SJSA1 (cell line): ENCODE measurements around the gene TOPAZ1. TPM values are rescaled to one million over a fixed set of nuclear protein-coding genes. Genes with fewer than 3 reads are reported as not detected.

Experiments
- DNase-seq, 2 experiments: peaks; one replicate each; pipeline ENCODE4 v3.0.0-alpha.2; 2015 to 2020; ENCODE audit warnings: low spot score in 2 of 2, low read depth in 1 of 2
- H3K27ac ChIP-seq: fragments of 250-450 bp; sonication (Bioruptor Pico); 2 replicates; pipeline ENCODE4 v1.5.1; 2020; ENCODE audit warnings: mild to moderate bottlenecking, moderate library complexity
- H3K27me3 ChIP-seq: fragments of 250-450 bp; sonication (Bioruptor Pico); replicated peaks from 2 replicates; pipeline ENCODE4 v1.5.1; 2020; ENCODE audit warnings: mild to moderate bottlenecking, moderate library complexity
- H3K36me3 ChIP-seq: fragments of 250-450 bp; sonication (Bioruptor Pico); 2 replicates; pipeline ENCODE4 v1.5.1; 2020; ENCODE audit warnings: mild to moderate bottlenecking
- H3K4me1 ChIP-seq: fragments of 250-450 bp; sonication (Bioruptor Pico); replicated peaks from 2 replicates; pipeline ENCODE4 v1.6.1; 2021; ENCODE audit warnings: mild to moderate bottlenecking
- H3K4me3 ChIP-seq: fragments of 250-450 bp; sonication (Bioruptor Pico); 2 replicates; pipeline ENCODE4 v1.5.1; 2020; ENCODE audit warnings: mild to moderate bottlenecking
- H3K9me3 ChIP-seq: fragments of 250-450 bp; sonication (Bioruptor Pico); replicated peaks from 2 replicates; pipeline ENCODE4 v1.5.1; 2020; ENCODE audit warnings: mild to moderate bottlenecking
- total RNA-seq: library from RNA; depleted of rRNA; stranded (reverse); fragments of >200 nt; shearing (Covaris generic); gene quantifications from 2 replicates; pipeline ENCODE4 v1.2.3, GENCODE V29; 2014

Gene TOPAZ1
- total RNA-seq, 1 experiment from 2014 or later, result not detected

GRCh38 chr3:44234648-44235268 is 6.9 kb upstream of the TOPAZ1 start:
- H3K4me3 ChIP-seq, result no peak overlapping the region
- H3K4me1 ChIP-seq, result no peaks in the 10 kb centered on the region
- H3K36me3 ChIP-seq, result no peaks in the 10 kb centered on the region
- no peak for DNase-seq
- H3K27ac ChIP-seq, result no peak overlapping the region
- no peaks in the 10 kb centered on the region for H3K9me3 ChIP-seq
- no peaks in the 10 kb centered on the region for H3K27me3 ChIP-seq

GRCh38 chr3:44235604-44236484 is 5.8 kb upstream of the TOPAZ1 start:
- DNase-seq, result peak; percentile 51 to 55
- Histone ChIP-seq H3K27me3 (no peaks in the 10 kb centered on the region), H3K36me3 (no peaks in the 10 kb centered on the region), H3K27ac (no peak overlapping the region), H3K4me1 (no peaks in the 10 kb centered on the region), H3K9me3 (no peaks in the 10 kb centered on the region), H3K4me3 (no peak overlapping the region)

GRCh38 chr3:44236485-44236908 is 5.2 kb upstream of the TOPAZ1 start:
- H3K4me3 ChIP-seq, result no peak overlapping the region
- no peak overlapping the region for H3K27ac ChIP-seq
- H3K4me1 ChIP-seq, result no peaks in the 10 kb centered on the region
- H3K27me3 ChIP-seq, result no peaks in the 10 kb centered on the region
- H3K36me3 ChIP-seq, result no peaks in the 10 kb centered on the region
- DNase-seq, result no peak
- no peaks in the 10 kb centered on the region for H3K9me3 ChIP-seq

- Histone ChIP-seq H3K27me3 (no peaks in the 10 kb centered on the region), H3K9me3 (no peaks in the 10 kb centered on the region), H3K4me1 (no peaks in the 10 kb centered on the region), H3K36me3 (no peaks in the 10 kb centered on the region), H3K4me3 (no peak overlapping the region), H3K27ac (no peak overlapping the region)
- DNase-seq, result no peak
Measured at GRCh38 chr3:44237161-44237560, 4.5 kb upstream of the TOPAZ1 start.

GRCh38 chr3:44237665-44238064 is 4.0 kb upstream of the TOPAZ1 start:
- Histone ChIP-seq H3K4me3 (no peak overlapping the region), H3K36me3 (no peaks in the 10 kb centered on the region), H3K4me1 (no peaks in the 10 kb centered on the region), H3K9me3 (no peaks in the 10 kb centered on the region), H3K27ac (no peak overlapping the region), H3K27me3 (no peaks in the 10 kb centered on the region)
- no peak for DNase-seq

GRCh38 chr3:44238889-44239288 is 2.8 kb upstream of the TOPAZ1 start:
- Histone ChIP-seq H3K9me3 (no peaks in the 10 kb centered on the region), H3K36me3 (no peaks in the 10 kb centered on the region), H3K27ac (no peak overlapping the region), H3K27me3 (no peaks in the 10 kb centered on the region), H3K4me3 (no peak overlapping the region), H3K4me1 (no peaks in the 10 kb centered on the region)
- no peak for DNase-seq

- Histone ChIP-seq H3K27me3 (no peaks in the 10 kb centered on the region), H3K4me3 (no peak overlapping the region), H3K27ac (no peak overlapping the region), H3K36me3 (no peaks in the 10 kb centered on the region), H3K9me3 (no peaks in the 10 kb centered on the region), H3K4me1 (no peaks in the 10 kb centered on the region)
- no peak for DNase-seq
Measured at GRCh38 chr3:44240061-44240460, 1.6 kb upstream of the TOPAZ1 start.

GRCh38 chr3:44242721-44243120 is 1.0 kb downstream of the TOPAZ1 start:
- Histone ChIP-seq H3K27ac (no peak overlapping the region), H3K9me3 (no peaks in the 10 kb centered on the region), H3K36me3 (no peaks in the 10 kb centered on the region), H3K4me3 (no peak overlapping the region), H3K4me1 (no peaks in the 10 kb centered on the region), H3K27me3 (no peaks in the 10 kb centered on the region)
- no peak for DNase-seq

- Histone ChIP-seq H3K27ac (no peak overlapping the region), H3K4me3 (no peak overlapping the region), H3K4me1 (no peaks in the 10 kb centered on the region), H3K36me3 (no peaks in the 10 kb centered on the region), H3K27me3 (no peaks in the 10 kb centered on the region), H3K9me3 (no peaks in the 10 kb centered on the region)
- no peak for DNase-seq
Measured at GRCh38 chr3:44248152-44248551, 6.5 kb downstream of the TOPAZ1 start.

GRCh38 chr3:44252332-44252959 is 10.8 kb downstream of the TOPAZ1 start:
- H3K4me1 ChIP-seq, result no peaks in the 10 kb centered on the region
- no peaks in the 10 kb centered on the region for H3K9me3 ChIP-seq
- DNase-seq, result no peak
- H3K27me3 ChIP-seq, result no peaks in the 10 kb centered on the region
- H3K4me3 ChIP-seq, result no peak overlapping the region
- no peaks in the 10 kb centered on the region for H3K36me3 ChIP-seq
- H3K27ac ChIP-seq, result no peak overlapping the region

- Histone ChIP-seq H3K9me3 (no peaks in the 10 kb centered on the region), H3K27me3 (no peaks in the 10 kb centered on the region), H3K4me1 (no peaks in the 10 kb centered on the region), H3K36me3 (no peaks in the 10 kb centered on the region), H3K27ac (no peak overlapping the region), H3K4me3 (no peak overlapping the region)
- no peak for DNase-seq
Measured at GRCh38 chr3:44259404-44259803, 17.7 kb downstream of the TOPAZ1 start.

GRCh38 chr3:44264146-44264545 is 22.5 kb downstream of the TOPAZ1 start:
- Histone ChIP-seq H3K4me3 (no peak overlapping the region), H3K4me1 (no peaks in the 10 kb centered on the region), H3K27ac (no peak overlapping the region), H3K27me3 (no peaks in the 10 kb centered on the region), H3K36me3 (no peaks in the 10 kb centered on the region), H3K9me3 (no peaks in the 10 kb centered on the region)
- DNase-seq, result no peak

GRCh38 chr3:44265815-44266214 is 24.1 kb downstream of the TOPAZ1 start:
- H3K4me1 ChIP-seq, result no peaks in the 10 kb centered on the region
- no peak overlapping the region for H3K27ac ChIP-seq
- H3K27me3 ChIP-seq, result no peaks in the 10 kb centered on the region
- no peak for DNase-seq
- no peaks in the 10 kb centered on the region for H3K9me3 ChIP-seq
- no peak overlapping the region for H3K4me3 ChIP-seq
- H3K36me3 ChIP-seq, result no peaks in the 10 kb centered on the region

- H3K4me3 ChIP-seq, result no peak overlapping the region
- no peaks in the 10 kb centered on the region for H3K36me3 ChIP-seq
- no peak overlapping the region for H3K27ac ChIP-seq
- DNase-seq, result no peak
- no peaks in the 10 kb centered on the region for H3K27me3 ChIP-seq
- no peaks in the 10 kb centered on the region for H3K4me1 ChIP-seq
- no peaks in the 10 kb centered on the region for H3K9me3 ChIP-seq
Measured at GRCh38 chr3:44272191-44272590, 30.5 kb downstream of the TOPAZ1 start.
